Measurements from ENCODE around the gene AZI2. TPM values are rescaled to one million over a fixed set of nuclear protein-coding genes. Genes with fewer than 3 reads are reported as not detected.
A peak's percentile ranks its signal among the peaks of the same experiment; 100 is the strongest.

Gene AZI2
- total and polyA plus RNA-seq, 9 of the 15 experiments (the other 6 are each of a cell fraction or from before 2014, with no cell fraction given) = 28.5 to 96.3 (median 70.2) TPM

DNA sequence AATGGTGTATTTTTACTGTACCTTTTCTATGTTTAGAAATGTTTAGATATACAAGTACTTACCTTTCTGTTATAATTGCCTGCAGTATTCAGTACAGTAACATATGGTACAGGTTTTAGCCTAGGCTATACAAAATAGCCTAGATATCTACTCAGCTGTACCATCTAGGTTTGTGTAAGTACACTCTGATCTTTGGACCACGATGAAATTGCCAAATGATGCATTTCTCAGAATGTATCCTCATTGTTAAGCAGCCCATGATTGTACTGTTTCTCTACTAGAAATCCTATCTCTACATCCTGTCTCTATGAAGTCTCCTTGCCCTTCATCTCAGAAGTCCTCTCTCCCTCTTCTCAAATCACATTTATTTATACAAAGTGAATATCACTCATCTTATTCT, 32.9 kb downstream of the AZI2 start (continued):
- TF ChIP-seq, protein P1, sequence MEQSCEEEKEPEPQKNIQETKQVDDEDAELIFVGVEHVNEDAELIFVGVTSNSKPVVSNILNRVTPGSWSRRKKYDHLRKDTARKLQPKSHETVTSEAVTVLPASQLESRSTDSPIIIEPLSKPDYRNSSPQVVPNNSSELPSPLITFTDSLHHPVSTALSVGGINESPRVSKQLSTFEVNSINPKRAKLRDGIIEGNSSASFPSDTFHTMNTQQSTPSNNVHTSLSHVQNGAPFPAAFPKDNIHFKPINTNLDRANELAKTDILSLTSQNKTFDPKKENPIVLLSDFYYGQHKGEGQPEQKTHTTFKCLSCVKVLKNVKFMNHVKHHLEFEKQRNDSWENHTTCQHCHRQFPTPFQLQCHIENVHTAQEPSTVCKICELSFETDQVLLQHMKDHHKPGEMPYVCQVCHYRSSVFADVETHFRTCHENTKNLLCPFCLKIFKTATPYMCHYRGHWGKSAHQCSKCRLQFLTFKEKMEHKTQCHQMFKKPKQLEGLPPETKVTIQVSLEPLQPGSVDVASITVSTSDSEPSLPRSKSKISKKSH (CRISPR knock-in tag; IDR thresholded peaks at IDR 0.05) = no peak
- TF ChIP-seq ZFPM2 (CRISPR knock-in tag; IDR thresholded peaks at IDR 0.05) (no peak), XRCC3 (IDR thresholded peaks at IDR 0.05) (no peak), KDM2B (CRISPR knock-in tag; IDR thresholded peaks at IDR 0.05) (no peak)

DNA sequence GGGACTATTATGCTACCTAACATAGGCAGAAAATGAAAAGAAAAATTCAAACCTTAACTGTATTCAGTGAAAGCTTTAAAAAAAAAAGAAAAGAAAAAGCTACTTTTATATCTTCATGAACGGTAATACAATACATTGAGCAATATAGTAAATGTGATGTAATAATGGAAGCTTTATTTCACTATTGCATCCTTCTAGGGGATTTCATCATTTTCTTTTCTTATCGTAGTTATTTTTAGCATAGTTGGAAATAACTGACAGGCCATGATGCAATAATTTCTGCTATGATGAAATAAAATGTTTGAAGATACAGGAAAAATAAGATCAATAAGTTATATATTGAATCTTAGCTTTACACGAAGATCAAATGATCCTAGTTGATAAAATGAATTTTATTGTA, 40.4 kb downstream of the AZI2 start:
- no peak for FAIRE-seq
- H2AFZ ChIP-seq (ENCODE audit: low read depth, low read length) = no peak overlapping the region
- H3K9ac ChIP-seq (ENCODE audit: insufficient read depth in 1 of 2, low read depth in 2 of 2, low read length in 2 of 2) = no peak overlapping the region
- POLR2A ChIA-PET = interaction anchor here (1.3 kb wide), 1 partner anchor 11 kb away, joined by 3 read pairs; no protein-coding TSS in a partner anchor
- 86% methylated on average over 3 of the region's 3 CpGs for WGBS (ENCODE audit: insufficient coverage, low coverage, missing lambda C conversion rate)
- no peak for DNase-seq (ENCODE audit: extremely low read depth in 1 of 4, low spot score in 3 of 4)
- no peaks in the 10 kb centered on the region for H3K79me2 ChIP-seq (ENCODE audit: control insufficient read depth, insufficient read depth, low read length)
- no TSS peak for BruUV-seq (replicated peaks)
- CTCF ChIA-PET (ENCODE audit: low intra/inter-chr PET ratio) = no interaction called here
- no peaks in the 10 kb centered on the region for H3K27me3 ChIP-seq (ENCODE audit: control insufficient read depth in 2 of 2, insufficient read depth in 2 of 2, low read length in 2 of 2)
- H3K9me1 ChIP-seq (ENCODE audit: control insufficient read depth, insufficient read depth, low read length) = no peaks in the 10 kb centered on the region
- no peaks in the 10 kb centered on the region for H4K20me1 ChIP-seq (replicated peaks; ENCODE audit: control insufficient read depth, insufficient read depth, low read length)
- H3K9me3 ChIP-seq (replicated peaks; ENCODE audit: control insufficient read depth, insufficient read depth, low read depth, low read length) = no peaks in the 10 kb centered on the region
- ATAC-seq = no peak
- no peaks in the 10 kb centered on the region for H3K36me3 ChIP-seq (ENCODE audit: control insufficient read depth, insufficient read depth, low read length)
- no peak overlapping the region for H3K27ac ChIP-seq (ENCODE audit: extremely low read depth, low read depth, low read length)
- no peak overlapping the region for H3K4me2 ChIP-seq (ENCODE audit: insufficient read depth, low read length)
- H3K4me3 ChIP-seq = no peak overlapping the region
- intact Hi-C loops (cut with micrococcal nuclease) (no loop called here), in situ Hi-C loops (cut with MboI) (no loop called here)
- no peaks in the 10 kb centered on the region for H3K4me1 ChIP-seq (replicated peaks in 1 of 2; ENCODE audit: control insufficient read depth in 2 of 2, insufficient read depth in 2 of 2, low read length in 2 of 2)
- no peak for TF ChIP-seq ZNF589 (CRISPR knock-in tag; IDR thresholded peaks at IDR 0.05; ENCODE audit: low read depth)
- peak; percentile 98 for TF ChIP-seq TRIM24 (IDR thresholded peaks at IDR 0.05)
- TF ChIP-seq MEF2A (IDR thresholded peaks at IDR 0.05; ENCODE audit: control insufficient read depth, low read depth, low read length) = 0 out of 2 replicates have a peak, but pooled peaks have one; percentile 23
- TF ChIP-seq MEF2D (tag; conservative IDR thresholded peaks at IDR 0.05; ENCODE audit: low read depth) = peak; percentile 68
- TF ChIP-seq, protein P2, sequence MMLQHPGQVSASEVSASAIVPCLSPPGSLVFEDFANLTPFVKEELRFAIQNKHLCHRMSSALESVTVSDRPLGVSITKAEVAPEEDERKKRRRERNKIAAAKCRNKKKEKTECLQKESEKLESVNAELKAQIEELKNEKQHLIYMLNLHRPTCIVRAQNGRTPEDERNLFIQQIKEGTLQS (IDR thresholded peaks at IDR 0.05) = peak; percentile 92
- TF ChIP-seq, protein P2 (CRISPR knock-in tag; conservative IDR thresholded peaks at IDR 0.05) = no peak
- TF ChIP-seq XRCC4 (IDR thresholded peaks at IDR 0.05; ENCODE audit: extremely low read depth, insufficient read depth, insufficient read length) = no peak
- no peak for TF ChIP-seq ILF3 (IDR thresholded peaks at IDR 0.05; ENCODE audit: borderline replicate concordance)
- peak; percentile 92 for TF ChIP-seq CEBPB (tag; IDR thresholded peaks at IDR 0.05)
- no peak for TF ChIP-seq CEBPG (CRISPR knock-in tag; IDR thresholded peaks at IDR 0.05)
- TF ChIP-seq CEBPG (tag; conservative IDR thresholded peaks at IDR 0.05 in 1 of 2, IDR thresholded peaks at IDR 0.05 in 1 of 2) = peak; percentile 95 to 98
- TF ChIP-seq, protein P3, sequence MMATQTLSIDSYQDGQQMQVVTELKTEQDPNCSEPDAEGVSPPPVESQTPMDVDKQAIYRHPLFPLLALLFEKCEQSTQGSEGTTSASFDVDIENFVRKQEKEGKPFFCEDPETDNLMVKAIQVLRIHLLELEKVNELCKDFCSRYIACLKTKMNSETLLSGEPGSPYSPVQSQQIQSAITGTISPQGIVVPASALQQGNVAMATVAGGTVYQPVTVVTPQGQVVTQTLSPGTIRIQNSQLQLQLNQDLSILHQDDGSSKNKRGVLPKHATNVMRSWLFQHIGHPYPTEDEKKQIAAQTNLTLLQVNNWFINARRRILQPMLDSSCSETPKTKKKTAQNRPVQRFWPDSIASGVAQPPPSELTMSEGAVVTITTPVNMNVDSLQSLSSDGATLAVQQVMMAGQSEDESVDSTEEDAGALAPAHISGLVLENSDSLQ (IDR thresholded peaks at IDR 0.05) = peak; percentile 47
- TF ChIP-seq SOX6 (IDR thresholded peaks at IDR 0.05) = 0 out of 2 replicates have a peak, but pooled peaks have one; percentile 27
- no peak for TF ChIP-seq TOE1 (IDR thresholded peaks at IDR 0.05; ENCODE audit: borderline replicate concordance)
- no peak for TF ChIP-seq TOE1 (CRISPR knock-in tag; IDR thresholded peaks at IDR 0.05; ENCODE audit: borderline replicate concordance, low read depth)
- TF ChIP-seq ZNF445 (CRISPR knock-in tag; IDR thresholded peaks at IDR 0.05; ENCODE audit: low read depth) = no peak

Measured in K562 (cell line).